ENCODE data around the gene C10orf67.

GRCh38 chr10:23383637-23384036, 39.0 kb upstream of the C10orf67 start:
- TF ChIP-seq CTCF (IDR thresholded peaks at IDR 0.05) (no peak), POLR2A (IDR thresholded peaks at IDR 0.05) (no peak)

Measured in uterus (tissue), 2 donors.